ENCODE data around the gene LRRD1. TPM values are rescaled to one million over a fixed set of nuclear protein-coding genes. Genes with fewer than 3 reads are reported as not detected.

Gene LRRD1
- total and polyA plus RNA-seq, 2 of the 13 experiments (the other 11 are each of a cell fraction or from before 2014, with no cell fraction given) = 0.03 TPM; not detected in 1

- TF ChIP-seq ZNF138 (CRISPR knock-in tag; IDR thresholded peaks at IDR 0.05; ENCODE audit: low read depth) = no peak
- 0 out of 2 replicates have a peak, but pooled peaks have one; percentile 10 for TF ChIP-seq ZNF629 (CRISPR knock-in tag; conservative IDR thresholded peaks at IDR 0.05)
- TF ChIP-seq HMG20B (CRISPR knock-in tag; conservative IDR thresholded peaks at IDR 0.05) = peak; percentile 19; the same call in 1 of the 2 replicates
- peak; percentile 57; the same call in 1 of the 2 replicates for TF ChIP-seq HDAC2 (CRISPR knock-in tag; IDR thresholded peaks at IDR 0.05)
- TF ChIP-seq FOXP4 (CRISPR knock-in tag; IDR thresholded peaks at IDR 0.05) = no peak
- no peak for TF ChIP-seq ZNF136 (CRISPR knock-in tag; IDR thresholded peaks at IDR 0.05; ENCODE audit: low read depth)
- no peak for TF ChIP-seq LCORL (IDR thresholded peaks at IDR 0.05)
- peak; percentile 46 for TF ChIP-seq LCORL (CRISPR knock-in tag; IDR thresholded peaks at IDR 0.05)
- TF ChIP-seq FLYWCH1 (CRISPR knock-in tag; IDR thresholded peaks at IDR 0.05) = 0 out of 2 replicates have a peak, but pooled peaks have one; percentile 25
- no peak for TF ChIP-seq ZBTB1 (CRISPR knock-in tag; IDR thresholded peaks at IDR 0.05; ENCODE audit: borderline replicate concordance)
- TF ChIP-seq ZNF747 (CRISPR knock-in tag; IDR thresholded peaks at IDR 0.05; ENCODE audit: borderline replicate concordance) = peak; percentile 9; the same call in 1 of the 2 replicates
- peak; percentile 9 for TF ChIP-seq MED8 (CRISPR knock-in tag; IDR thresholded peaks at IDR 0.05; ENCODE audit: insufficient replicate concordance)
- peak; percentile 84 for TF ChIP-seq ZFP36L2 (CRISPR knock-in tag; IDR thresholded peaks at IDR 0.05)
- no peak for TF ChIP-seq ISX (CRISPR knock-in tag; conservative IDR thresholded peaks at IDR 0.05)
- TF ChIP-seq MXD1 (CRISPR knock-in tag; IDR thresholded peaks at IDR 0.05) = no peak
- TF ChIP-seq ZNF567 (CRISPR knock-in tag; IDR thresholded peaks at IDR 0.05; ENCODE audit: borderline replicate concordance) = no peak
- no peak for TF ChIP-seq ZMYM2 (CRISPR knock-in tag; IDR thresholded peaks at IDR 0.05)
- 0 out of 2 replicates have a peak, but pooled peaks have one; percentile 1 for TF ChIP-seq ZFY (CRISPR knock-in tag; IDR thresholded peaks at IDR 0.05)
- TF ChIP-seq ERF (CRISPR knock-in tag; IDR thresholded peaks at IDR 0.05) = 0 out of 2 replicates have a peak, but pooled peaks have one; percentile 4
- TF ChIP-seq ZNF329 (CRISPR knock-in tag; IDR thresholded peaks at IDR 0.05; ENCODE audit: low read depth) = no peak
- TF ChIP-seq LBX2 (CRISPR knock-in tag; IDR thresholded peaks at IDR 0.05; ENCODE audit: borderline replicate concordance) = no peak
- TF ChIP-seq ZBTB8A (CRISPR knock-in tag; IDR thresholded peaks at IDR 0.05; ENCODE audit: borderline replicate concordance, low read depth) = no peak
- peak; percentile 56; the same call in 1 of the 2 replicates for TF ChIP-seq ZNF598 (CRISPR knock-in tag; IDR thresholded peaks at IDR 0.05; ENCODE audit: borderline replicate concordance)
- peak; percentile 45 for TF ChIP-seq CBX1 (IDR thresholded peaks at IDR 0.05; ENCODE audit: low read depth)
- TF ChIP-seq ARNTL (CRISPR knock-in tag; IDR thresholded peaks at IDR 0.05) = no peak
- no peak; the same call in 1 of the 2 replicates for TF ChIP-seq ZNF44 (CRISPR knock-in tag; IDR thresholded peaks at IDR 0.05)
- TF ChIP-seq MTERF4 (CRISPR knock-in tag; IDR thresholded peaks at IDR 0.05) = 0 out of 2 replicates have a peak, but pooled peaks have one; percentile 11
- no peak for TF ChIP-seq KLF15 (CRISPR knock-in tag; IDR thresholded peaks at IDR 0.05; ENCODE audit: borderline replicate concordance)
Observed at GRCh38 chr7:92133737-92134270, 45.1 kb downstream of the LRRD1 start (continued).

Data from HepG2 (cell line).